Tibial nerve (tissue), 4 donors: Measurements from ENCODE around the gene ZNF3. TPM values are rescaled to one million over a fixed set of nuclear protein-coding genes. Genes with fewer than 3 reads are reported as not detected.

Source experiments
- DNase-seq, 2 donors: peaks; one replicate each; pipeline ENCODE4 v3.0.0-alpha.2; 2019; ENCODE audit warnings: low spot score in 2 of 2
- H3K27ac ChIP-seq, 4 donors: fragments of 200-600 bp; sonication (generic) in 3 of 4; one replicate each; pipeline ENCODE4 v1.5.1; 2017 to 2019; ENCODE audit warnings: mild to moderate bottlenecking in 1 of 4
- H3K27me3 ChIP-seq, 2 donors: fragments of 200-600 bp; sonication (generic) in 1 of 2; one replicate each; pipeline versions ENCODE4 v1.5.1 to v1.6.0; 2017 to 2019
- H3K36me3 ChIP-seq, 3 donors: fragments of 200-600 bp; sonication (generic); one replicate each; pipeline ENCODE4 v1.5.1; 2018 to 2019
- H3K4me1 ChIP-seq, 4 donors: fragments of 200-600 bp; sonication (generic) in 3 of 4; one replicate each; pipeline ENCODE4 v1.5.1; 2017 to 2019
- H3K4me3 ChIP-seq, 4 donors: fragments of 200-600 bp; sonication (generic) in 3 of 4; one replicate each; pipeline ENCODE4 v1.5.1; 2017 to 2019; ENCODE audit warnings: mild to moderate bottlenecking in 1 of 4, moderate library complexity in 1 of 4
- H3K9me3 ChIP-seq, 4 donors: fragments of 200-600 bp; sonication (generic) in 3 of 4; one replicate each; pipeline ENCODE4 v1.5.1; 2017 to 2019
- EP300 ChIP-seq, 2 donors: sonication (generic); formaldehyde crosslinking; IDR thresholded peaks; one replicate each; pipeline ENCODE4 v1.6.1; 2017; ENCODE audit warnings: antibody characterized with exemption in 2 of 2, mild to moderate bottlenecking in 1 of 2
- POLR2A ChIP-seq, 2 donors: fragments of 450-650 bp; IDR thresholded peaks; one replicate each; pipeline ENCODE4 v1.6.1; 2017; ENCODE audit warnings: antibody characterized with exemption in 2 of 2, mild to moderate bottlenecking in 2 of 2, moderate library complexity in 2 of 2
- WGBS, 2 donors: methylation state at CpG; one replicate each; pipeline ENCODE4 v1.1.5; 2018; 5-methylcytosine and 5-hydroxymethylcytosine counted together
- total RNA-seq, 4 donors: library from RNA; depleted of rRNA; stranded (reverse); fragments of >200 nt; gene quantifications; one replicate each; pipeline ENCODE4 v1.1.0, GENCODE V29; 2016
- TF ChIP-seq, protein P1 (sequence below), 5 experiments: fragments of 200-600 bp in 3 of 5; fragments of 450-650 bp in 2 of 5; sonication (generic) in 3 of 5; IDR thresholded peaks; one replicate each; pipeline ENCODE4 v1.5.1; 2016 to 2019; ENCODE audit warnings: antibody characterized with exemption in 5 of 5, mild to moderate bottlenecking in 3 of 5, moderate library complexity in 2 of 5

The ZNF3 gene
- total RNA-seq, 4 donors from 2014 or later, result 24.0 to 37.5 (median 26.9) TPM

GRCh38 chr7:100107125-100107737 lies 25.7 kb upstream of the ZNF3 start:
- peaks cover 0 to 10% (median 6%) of the 10 kb centered on the region in 4 donors for H3K4me1 ChIP-seq
- no peak overlapping the region for H3K27ac ChIP-seq
- no peaks in the 10 kb centered on the region for H3K9me3 ChIP-seq
- TF ChIP-seq EP300 (IDR thresholded peaks at IDR 0.05) (no peak), POLR2A (IDR thresholded peaks at IDR 0.05) (no peak)
- TF ChIP-seq, protein P1, sequence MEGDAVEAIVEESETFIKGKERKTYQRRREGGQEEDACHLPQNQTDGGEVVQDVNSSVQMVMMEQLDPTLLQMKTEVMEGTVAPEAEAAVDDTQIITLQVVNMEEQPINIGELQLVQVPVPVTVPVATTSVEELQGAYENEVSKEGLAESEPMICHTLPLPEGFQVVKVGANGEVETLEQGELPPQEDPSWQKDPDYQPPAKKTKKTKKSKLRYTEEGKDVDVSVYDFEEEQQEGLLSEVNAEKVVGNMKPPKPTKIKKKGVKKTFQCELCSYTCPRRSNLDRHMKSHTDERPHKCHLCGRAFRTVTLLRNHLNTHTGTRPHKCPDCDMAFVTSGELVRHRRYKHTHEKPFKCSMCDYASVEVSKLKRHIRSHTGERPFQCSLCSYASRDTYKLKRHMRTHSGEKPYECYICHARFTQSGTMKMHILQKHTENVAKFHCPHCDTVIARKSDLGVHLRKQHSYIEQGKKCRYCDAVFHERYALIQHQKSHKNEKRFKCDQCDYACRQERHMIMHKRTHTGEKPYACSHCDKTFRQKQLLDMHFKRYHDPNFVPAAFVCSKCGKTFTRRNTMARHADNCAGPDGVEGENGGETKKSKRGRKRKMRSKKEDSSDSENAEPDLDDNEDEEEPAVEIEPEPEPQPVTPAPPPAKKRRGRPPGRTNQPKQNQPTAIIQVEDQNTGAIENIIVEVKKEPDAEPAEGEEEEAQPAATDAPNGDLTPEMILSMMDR (IDR thresholded peaks at IDR 0.05), result no peak
- no peak for DNase-seq
- no peak overlapping the region for H3K4me3 ChIP-seq
- H3K36me3 ChIP-seq, result peaks cover 0 to 92% (median 26%) of the 10 kb centered on the region in 3 donors
- 73 to 75% methylated on average over 25 of the region's 25 CpGs for WGBS, 2 donors
- no peaks in the 10 kb centered on the region for H3K27me3 ChIP-seq

GRCh38 chr7:100106633-100107032 lies 25.1 kb upstream of the ZNF3 start:
- Histone ChIP-seq H3K36me3 (peaks cover 0 to 86% (median 26%) of the 10 kb centered on the region in 3 donors), H3K4me3 (no peak overlapping the region), H3K27me3 (no peaks in the 10 kb centered on the region), H3K9me3 (no peaks in the 10 kb centered on the region), H3K27ac (no peak overlapping the region), H3K4me1 (peaks cover 0 to 12% (median 8%) of the 10 kb centered on the region in 4 donors)
- TF ChIP-seq POLR2A (IDR thresholded peaks at IDR 0.05) (no peak), EP300 (IDR thresholded peaks at IDR 0.05) (no peak)
- TF ChIP-seq, protein P1 (IDR thresholded peaks at IDR 0.05), result no peak
- no peak for DNase-seq
- WGBS, 2 donors, result 79 to 83% methylated on average over 15 to 17 of the region's 17 CpGs

- H3K4me3 ChIP-seq, result no peak overlapping the region
- H3K4me1 ChIP-seq, result peaks cover 0 to 12% (median 8%) of the 10 kb centered on the region in 4 donors
- no peaks in the 10 kb centered on the region for H3K27me3 ChIP-seq
- no peak overlapping the region for H3K27ac ChIP-seq
- H3K9me3 ChIP-seq, result no peaks in the 10 kb centered on the region
- peaks cover 0 to 75% (median 23%) of the 10 kb centered on the region in 3 donors for H3K36me3 ChIP-seq
- DNase-seq, result no peak
- TF ChIP-seq POLR2A (IDR thresholded peaks at IDR 0.05) (no peak), EP300 (IDR thresholded peaks at IDR 0.05) (no peak)
- TF ChIP-seq, protein P1 (IDR thresholded peaks at IDR 0.05), result no peak
- 93 to 100% methylated on average over 3 to 4 of the region's 4 CpGs for WGBS, 2 donors
These were observed 24.0 kb upstream of the ZNF3 start for GRCh38 chr7:100105534-100105933.

DNA sequence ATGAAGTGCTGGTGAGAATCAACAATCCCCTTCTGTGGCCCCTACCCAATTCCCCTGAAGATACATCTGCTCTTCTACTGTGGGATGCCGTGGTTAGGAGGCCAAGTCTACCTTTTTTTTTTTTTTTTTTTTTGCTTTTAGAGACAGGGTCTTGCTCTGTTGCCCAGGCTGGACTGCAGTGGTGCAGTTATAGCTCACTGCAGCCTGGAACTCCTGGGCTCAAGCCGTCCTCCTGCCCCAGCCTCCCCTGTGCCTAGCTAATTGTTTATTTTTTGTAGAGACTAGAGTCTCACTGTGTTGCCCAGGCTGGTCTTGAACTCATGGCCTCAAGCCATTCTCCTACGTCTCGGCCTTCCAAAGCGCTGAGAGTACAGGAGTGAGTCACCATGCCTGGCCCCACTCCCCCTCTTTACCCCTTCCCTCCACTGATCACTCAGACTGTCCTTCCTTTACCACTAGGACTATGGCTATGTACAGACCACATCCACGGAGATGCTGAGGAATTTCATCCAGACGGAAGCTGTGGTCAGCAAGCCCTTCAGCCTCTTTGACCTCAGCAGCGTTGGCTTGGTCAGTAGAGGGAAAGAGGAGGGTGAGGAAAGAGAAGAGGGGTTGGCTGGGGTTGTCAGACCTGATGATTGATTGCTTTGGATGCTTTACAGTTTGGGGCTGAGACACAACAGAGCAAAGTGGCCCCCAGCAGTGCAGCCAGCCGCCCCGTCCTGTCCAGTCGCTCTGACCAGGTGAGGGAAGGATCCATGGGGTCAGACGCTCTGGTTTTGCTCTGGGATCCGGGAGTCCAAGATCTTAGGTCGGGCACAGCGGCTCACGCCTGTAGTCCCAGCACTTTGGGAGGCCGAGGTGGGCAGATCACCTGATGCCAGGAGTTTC lies 21.7 kb upstream of the ZNF3 start:
- Histone ChIP-seq H3K9me3 (no peaks in the 10 kb centered on the region), H3K4me1 (peaks cover 0 to 32% (median 19%) of the 10 kb centered on the region in 4 donors), H3K27me3 (no peaks in the 10 kb centered on the region), H3K4me3 (no peak overlapping the region), H3K27ac (peak overlapping the region in 1 of 4 donors; percentile 98), H3K36me3 (peaks cover 0 to 67% (median 23%) of the 10 kb centered on the region in 3 donors)
- TF ChIP-seq EP300 (IDR thresholded peaks at IDR 0.05) (no peak), POLR2A (IDR thresholded peaks at IDR 0.05) (no peak)
- TF ChIP-seq, protein P1 (IDR thresholded peaks at IDR 0.05), result no peak
- WGBS, 2 donors, result 74 to 77% methylated on average over 17 of the region's 17 CpGs
- DNase-seq, result no peak
